B cell (primary cell): ENCODE results near the gene GP1BB. TPM values are rescaled to one million over a fixed set of nuclear protein-coding genes. Genes with fewer than 3 reads are reported as not detected.

Experiments used
- ATAC-seq: fragments of 200-7000 bp; cut with Tn5 transposase; one replicate; pipeline ENCODE4 v1.10.0; 2021; ENCODE audit warnings: low read depth, mild to moderate bottlenecking, moderate number of reproducible peaks, moderate library complexity
- CTCF ChIA-PET: fragments of 350-600 bp; sonication (Branson Sonifier 250); formaldehyde crosslinking; loops from one replicate; lab custom pipeline; 2021; ENCODE audit warnings: antibody characterized with exemption, inconsistent platforms; lab: Charles Lee
- POLR2A ChIA-PET: fragments of 350-600 bp; sonication (Branson Sonifier 250); formaldehyde crosslinking; loops from one replicate; lab custom pipeline; 2021; ENCODE audit warnings: antibody characterized with exemption; lab: Charles Lee
- DNase-seq: peaks from one replicate; pipeline ENCODE4 v3.0.0; 2013
- H2AFZ ChIP-seq: 2 replicates; pipeline ENCODE4 v1.6.1; 2012; ENCODE audit warnings: mild to moderate bottlenecking, low read depth, low read length; ENCODE audit not compliant: insufficient read depth, poor library complexity, severe bottlenecking
- H3K27ac ChIP-seq, 2 donors: 1 replicate in 1 of 2; 2 replicates in 1 of 2; pipeline ENCODE4 v1.5.1; 2012 to 2013; ENCODE audit warnings: low read length in 2 of 2, mild to moderate bottlenecking in 2 of 2, moderate library complexity in 1 of 2
- H3K27me3 ChIP-seq, 4 experiments: fragments of 200-600 bp in 1 of 4; sonication (generic) in 1 of 4; replicated peaks in 1 of 4; 1 replicate in 2 of 4; 2 replicates in 2 of 4; pipeline versions ENCODE4 v1.6.1 to v1.7.0; 2013 to 2016; ENCODE audit warnings: low read length in 3 of 4, mild to moderate bottlenecking in 2 of 4, mixed read lengths in 1 of 4, moderate library complexity in 1 of 4; ENCODE audit not compliant: insufficient read depth in 4 of 4, control insufficient read depth in 3 of 4; ENCODE audit errors: control extremely low read depth in 1 of 4
- H3K36me3 ChIP-seq, 2 experiments: replicated peaks in 1 of 2; 1 replicate in 1 of 2; 2 replicates in 1 of 2; pipeline versions ENCODE4 v1.6.1 to v1.7.1; 2013; ENCODE audit warnings: low read length in 1 of 2; ENCODE audit not compliant: insufficient read depth in 2 of 2, control insufficient read depth in 1 of 2; ENCODE audit errors: control extremely low read depth in 1 of 2, extremely low read depth in 1 of 2
- H3K4me1 ChIP-seq, 2 donors: fragments of 200-600 bp in 1 of 2; sonication (generic) in 1 of 2; 1 replicate in 1 of 2; 2 replicates in 1 of 2; pipeline versions ENCODE4 v1.5.1 to v1.6.1; 2013 to 2017; ENCODE audit warnings: low read length in 2 of 2; ENCODE audit not compliant: control insufficient read depth in 2 of 2, insufficient read depth in 2 of 2
- H3K4me2 ChIP-seq: replicated peaks from 2 replicates; pipeline ENCODE3; 2012; ENCODE audit warnings: mild to moderate bottlenecking, low read depth, low read length; ENCODE audit not compliant: poor library complexity, severe bottlenecking
- H3K4me3 ChIP-seq, 5 experiments: fragments of 200-600 bp in 1 of 5; sonication (generic) in 1 of 5; 1 replicate in 3 of 5; 2 replicates in 2 of 5; pipeline versions ENCODE4 v1.5.1 to v1.7.0; 2011 to 2016; ENCODE audit warnings: low read length in 4 of 5, mild to moderate bottlenecking in 4 of 5, low read depth in 2 of 5, control low read depth in 1 of 5, moderate library complexity in 1 of 5; ENCODE audit not compliant: insufficient read depth in 1 of 5; ENCODE audit errors: control extremely low read depth in 1 of 5, extremely low read depth in 1 of 5
- H3K79me2 ChIP-seq: fragments of 200-600 bp; sonication (generic); one replicate; pipeline ENCODE4 v1.6.0; 2016; ENCODE audit warnings: low read length; ENCODE audit not compliant: control insufficient read depth, insufficient read depth
- H3K9ac ChIP-seq: fragments of 200-600 bp; sonication (generic); 2 replicates; pipeline ENCODE4 v1.6.1; 2017; ENCODE audit warnings: mild to moderate bottlenecking, low read length, moderate library complexity
- H3K9me3 ChIP-seq, 3 donors: one replicate each; pipeline versions ENCODE4 v1.6.1 to v1.7.1; 2013; ENCODE audit warnings: low read length in 2 of 3; ENCODE audit not compliant: control insufficient read depth in 2 of 3, insufficient read depth in 1 of 3; ENCODE audit errors: control extremely low read depth in 1 of 3
- H4K20me1 ChIP-seq: 2 replicates; pipeline ENCODE4 v1.6.0; 2012; ENCODE audit warnings: mild to moderate bottlenecking, low read length; ENCODE audit not compliant: insufficient read depth, control insufficient read depth, poor library complexity, severe bottlenecking
- H3K27ac Mint-ChIP-seq: one replicate; pipeline ENCODE4 v1.8.0; 2021; ENCODE audit warnings: mixed read lengths
- H3K27me3 Mint-ChIP-seq: one replicate; pipeline ENCODE4 v1.8.0; 2021; ENCODE audit warnings: mixed read lengths
- H3K4me1 Mint-ChIP-seq: one replicate; pipeline ENCODE4 v1.8.0; 2021; ENCODE audit warnings: mixed read lengths
- H3K4me3 Mint-ChIP-seq: one replicate; pipeline ENCODE4 v1.8.0; 2021; ENCODE audit warnings: mixed read lengths
- H3K9me3 Mint-ChIP-seq: one replicate; pipeline ENCODE4 v1.8.0; 2022; ENCODE audit warnings: mixed read lengths; ENCODE audit not compliant: insufficient read depth
- CTCF ChIP-seq: fragments of 200-600 bp; IDR thresholded peaks from one replicate; pipeline ENCODE4 v1.8.0; 2022; ENCODE audit warnings: antibody characterized with exemption, mild to moderate bottlenecking
- EZH2 ChIP-seq: IDR thresholded peaks from 2 replicates; pipeline ENCODE4 v1.6.1; 2012; ENCODE audit warnings: borderline replicate concordance, low read depth, mild to moderate bottlenecking, moderate library complexity, low read length; ENCODE audit not compliant: insufficient read depth, poor library complexity, severe bottlenecking
- WGBS: methylation state at CpG from one replicate; pipeline ENCODE4 v1.1.5; 2013; ENCODE audit warnings: missing lambda C conversion rate; ENCODE audit not compliant: insufficient coverage; 5-methylcytosine and 5-hydroxymethylcytosine counted together
- intact Hi-C: fragments of 100-400 bp; cut with micrococcal nuclease; formaldehyde crosslinking; loops from one replicate; pipeline ENCODE4 v1.10.0; 2022
- polyA plus RNA-seq: library from polyadenylated mRNA; depleted of rRNA; stranded (reverse); fragments of >200 nt; gene quantifications from 2 replicates; pipeline ENCODE4 v1.2.3, GENCODE V29; 2012
- total RNA-seq, 2 donors: library from RNA; stranded (reverse); fragments of 120-200 nt in 1 of 2; gene quantifications; 1 replicate in 1 of 2; 2 replicates in 1 of 2; pipeline versions ENCODE4 v1.2.3 to v1.2.4, GENCODE V29; 2013 to 2022

Gene GP1BB
- total and polyA plus RNA-seq, 2 donors (not counting 1 experiment from before 2014, with no cell fraction given), result 0.31 TPM; not detected in 1

- ATAC-seq, result peak; percentile 53
Observed at GRCh38 chr22:19756288-19757128, 33.2 kb downstream of the GP1BB start.

More at GRCh38 chr22:19756288-19757128, 33.2 kb downstream of the GP1BB start:
- peak overlapping the region; percentile 43 for H2AFZ ChIP-seq
- intact Hi-C loops, result loop anchor here (1.0 kb wide), 2 partner anchors 99 to 154 kb away; no protein-coding TSS in a partner anchor
- H3K27ac Mint-ChIP-seq, result no peak overlapping the region
- TF ChIP-seq EZH2 (peak; percentile 79), CTCF (peak; percentile 51)
- H3K4me3 ChIP-seq, result peak overlapping the region in 4 of 5 experiments; percentile 31 to 51 (median 41)
- no peaks in the 10 kb centered on the region for H3K9me3 Mint-ChIP-seq
- peaks cover 0 to 78% (median 40%) of the 10 kb centered on the region in 4 experiments for H3K27me3 ChIP-seq
- H3K27ac ChIP-seq, result no peak overlapping the region
- ChIA-PET POLR2A (no interaction called here), CTCF (interaction anchor here (0.8 to 2.3 kb wide), 9 partner anchors 14 to 192 kb away, joined by 3 to 20 read pairs (median 4); no protein-coding TSS in a partner anchor)
- H3K4me3 Mint-ChIP-seq, result peak overlapping the region; percentile 83
- 5% methylated on average over 71 of the region's 76 CpGs for WGBS
- H3K4me2 ChIP-seq, result peak overlapping the region; percentile 78
- peaks cover 33% of the 10 kb centered on the region for H3K4me1 Mint-ChIP-seq
- H3K9me3 ChIP-seq, result peaks cover 0 to 19% (median 0%) of the 10 kb centered on the region in 3 donors
- no peaks in the 10 kb centered on the region for H3K36me3 ChIP-seq
- H3K27me3 Mint-ChIP-seq, result peaks cover 50% of the 10 kb centered on the region
- no peaks in the 10 kb centered on the region for H3K79me2 ChIP-seq
- H3K9ac ChIP-seq, result peak overlapping the region; percentile 54
- H3K4me1 ChIP-seq, result peaks cover 34 to 46% of the 10 kb centered on the region in 2 donors
- DNase-seq, result peak; percentile 72
- no peaks in the 10 kb centered on the region for H4K20me1 ChIP-seq
